ENCODE measurements around the gene CZIB.
"Not testable (repeated sequence)": the region's sequence is repeated elsewhere in the genome, so short reads cannot be mapped to it uniquely, and the experiment has no call there.

Gene CZIB

DNA sequence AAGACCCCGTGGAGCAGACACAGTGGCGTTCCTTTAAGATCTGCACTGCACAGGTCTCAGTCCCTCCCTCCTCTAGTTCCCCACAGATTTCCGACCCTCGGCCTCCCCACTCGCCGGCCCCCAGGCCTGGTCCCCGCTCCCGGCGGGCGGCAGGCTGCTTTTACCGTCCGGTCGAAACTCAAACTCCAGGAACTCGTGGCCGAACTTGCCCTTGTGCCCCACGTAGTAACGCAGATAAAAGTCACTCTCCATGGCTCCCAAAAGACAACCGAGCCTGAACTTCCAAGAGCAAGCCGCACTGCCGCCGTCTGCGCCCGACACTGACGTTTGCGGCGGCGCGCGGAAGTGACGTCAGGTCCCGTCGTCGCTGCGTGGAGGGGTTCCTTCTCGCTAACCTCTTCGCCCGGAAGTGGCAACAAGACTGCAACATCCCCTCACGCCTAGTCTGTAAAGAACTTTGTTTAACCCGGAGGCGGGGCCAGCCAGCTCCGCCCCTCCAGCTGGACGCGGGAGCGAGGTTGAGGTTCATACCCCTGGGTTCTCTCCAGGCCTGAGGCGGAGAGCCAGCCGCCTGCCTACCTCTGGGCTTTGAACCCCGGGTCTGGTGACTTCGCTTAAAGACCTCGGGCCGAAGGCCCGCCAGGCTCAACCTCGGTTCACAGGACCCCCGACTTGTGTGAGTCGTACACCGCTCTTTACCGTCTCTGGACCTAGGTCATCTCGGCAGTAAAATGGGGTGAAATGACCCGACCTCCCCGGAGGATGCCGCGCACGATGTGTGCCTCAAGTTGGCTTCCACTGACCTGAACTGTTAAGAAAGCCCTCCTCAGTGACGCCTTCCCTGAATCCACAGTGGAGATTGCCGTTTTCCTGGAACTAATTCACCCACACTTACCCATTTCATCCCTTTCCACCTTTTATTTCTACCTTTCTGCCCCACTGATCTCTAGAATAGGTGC, 18.0 kb upstream of the CZIB start, which contains the start of gene MAGOH:
MAGOH (minus strand) TSS at position 322 of the 959 bp plus-strand sequence; CDS start at position 252, 70 bp downstream.
- DNase-seq (ENCODE audit: low read depth) = peak; percentile 94

- no peak for DNase-seq (ENCODE audit: low read depth)
Observed at GRCh38 chr1:53237638-53238037, 17.2 kb upstream of the CZIB start.

DNA sequence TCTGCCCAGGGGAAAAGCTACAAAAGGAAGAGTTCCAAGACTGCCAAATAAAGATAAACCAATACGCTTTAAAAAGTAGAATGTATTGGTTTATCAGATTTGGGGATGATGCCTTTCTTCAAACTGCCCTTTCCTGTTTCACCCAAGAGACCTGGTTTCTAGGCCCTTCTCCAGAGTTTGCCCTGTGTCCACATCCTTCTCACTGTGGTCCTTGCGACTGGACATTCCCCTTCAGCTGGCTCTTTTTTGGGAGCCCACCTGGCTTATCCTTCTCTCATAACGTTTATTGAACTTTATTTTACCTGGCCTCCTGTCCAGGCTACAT, 490 bp upstream of the CZIB start:
- DNase-seq (ENCODE audit: low read depth) = no peak

- DNase-seq (ENCODE audit: low read depth) = no peak
Observed at GRCh38 chr1:53219711-53220110, 723 bp downstream of the CZIB start.

- DNase-seq (ENCODE audit: low read depth) = no peak
Observed at GRCh38 chr1:53218201-53218600, 2.2 kb downstream of the CZIB start.

- no peak for DNase-seq (ENCODE audit: low read depth)
Observed at GRCh38 chr1:53214376-53214940, 6.0 kb downstream of the CZIB start.

GRCh38 chr1:53210954-53211353, 9.5 kb downstream of the CZIB start:
- DNase-seq (ENCODE audit: low read depth) = no peak

DNA sequence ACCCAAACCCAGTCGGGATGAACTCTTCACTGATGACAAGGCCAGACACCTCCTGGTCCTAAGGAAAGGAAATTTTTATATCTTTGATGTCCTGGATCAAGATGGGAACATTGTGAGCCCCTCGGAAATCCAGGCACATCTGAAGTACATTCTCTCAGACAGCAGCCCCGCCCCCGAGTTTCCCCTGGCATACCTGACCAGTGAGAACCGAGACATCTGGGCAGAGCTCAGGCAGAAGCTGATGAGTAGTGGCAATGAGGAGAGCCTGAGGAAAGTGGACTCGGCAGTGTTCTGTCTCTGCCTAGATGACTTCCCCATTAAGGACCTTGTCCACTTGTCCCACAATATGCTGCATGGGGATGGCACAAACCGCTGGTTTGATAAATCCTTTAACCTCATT, 10.1 kb downstream of the CZIB start:
- DNase-seq (ENCODE audit: low read depth) = no peak

DNA sequence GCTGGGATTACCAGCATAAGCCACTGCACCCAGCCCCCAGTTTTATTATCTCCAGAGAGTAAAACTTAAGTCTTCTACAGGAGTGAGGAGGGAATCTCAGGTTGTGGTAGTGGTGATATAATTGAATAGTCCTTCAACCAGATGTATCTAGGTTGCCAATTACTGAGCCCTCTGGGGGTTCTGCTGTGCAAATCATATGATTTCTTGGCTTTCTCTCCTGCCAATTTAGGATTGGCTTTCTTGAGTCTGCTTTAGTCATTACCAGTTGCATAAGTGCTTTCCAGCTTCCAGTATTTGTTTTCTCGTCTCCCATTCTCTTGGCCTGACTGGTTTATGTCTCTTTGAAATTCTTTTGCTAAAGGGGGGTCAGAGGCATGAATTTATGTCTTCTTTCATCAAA, 12.7 kb downstream of the CZIB start:
- DNase-seq (ENCODE audit: low read depth) = peak; percentile 77

- peak; percentile 51 for DNase-seq (ENCODE audit: low read depth)
Observed at GRCh38 chr1:53206735-53207379, 13.6 kb downstream of the CZIB start.

DNA sequence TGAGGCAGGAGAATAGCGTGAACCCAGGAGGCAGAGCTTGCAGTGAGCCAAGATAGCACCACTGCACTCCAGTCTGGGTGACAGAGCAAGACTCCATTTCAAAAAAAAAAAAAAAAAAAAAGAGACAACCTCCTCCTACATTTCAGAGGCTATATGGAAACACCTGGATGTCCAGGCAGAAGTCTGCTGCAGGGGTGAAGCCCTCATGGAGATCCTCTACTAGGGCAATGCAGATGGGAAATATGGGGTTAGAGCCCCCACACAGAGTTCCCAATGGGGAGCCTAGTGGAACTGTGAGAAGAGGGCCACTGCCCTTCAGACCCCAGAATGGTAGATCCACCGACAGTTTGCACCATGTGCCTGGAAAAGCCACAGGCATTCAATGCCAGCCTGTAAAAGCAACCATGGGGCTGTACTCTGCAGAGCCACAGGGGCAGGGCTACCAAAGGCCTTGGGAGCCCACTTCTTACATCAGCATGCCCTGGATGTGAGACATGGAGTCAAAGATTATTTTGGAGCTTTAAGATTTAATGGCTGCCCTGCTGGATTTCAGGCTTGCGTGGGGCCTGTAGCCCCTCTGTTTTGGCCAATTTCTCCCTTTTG, 14.2 kb downstream of the CZIB start:
- not testable (repeated sequence) for DNase-seq (ENCODE audit: low read depth)

DNA sequence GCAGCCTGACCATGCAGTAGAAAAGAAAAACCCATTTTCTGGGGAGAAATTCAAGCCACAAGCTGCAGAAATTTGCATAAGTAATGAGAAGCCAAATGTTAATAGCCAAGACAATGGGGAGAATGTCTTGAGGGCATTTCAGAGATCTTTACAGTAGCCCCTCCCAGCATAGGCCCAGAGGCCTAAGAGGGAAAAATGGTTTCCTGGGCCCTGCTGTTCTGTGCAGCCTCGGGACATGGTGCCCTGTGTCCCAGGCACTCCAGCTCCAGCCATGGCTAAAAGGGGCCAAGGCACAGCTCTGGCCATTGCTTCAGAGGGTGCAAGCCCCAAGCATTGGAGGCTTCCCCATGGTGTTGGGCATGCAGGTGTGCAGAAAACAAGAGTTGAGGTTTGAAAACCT, 14.9 kb downstream of the CZIB start:
- DNase-seq (ENCODE audit: low read depth) = not testable (repeated sequence)

DNA sequence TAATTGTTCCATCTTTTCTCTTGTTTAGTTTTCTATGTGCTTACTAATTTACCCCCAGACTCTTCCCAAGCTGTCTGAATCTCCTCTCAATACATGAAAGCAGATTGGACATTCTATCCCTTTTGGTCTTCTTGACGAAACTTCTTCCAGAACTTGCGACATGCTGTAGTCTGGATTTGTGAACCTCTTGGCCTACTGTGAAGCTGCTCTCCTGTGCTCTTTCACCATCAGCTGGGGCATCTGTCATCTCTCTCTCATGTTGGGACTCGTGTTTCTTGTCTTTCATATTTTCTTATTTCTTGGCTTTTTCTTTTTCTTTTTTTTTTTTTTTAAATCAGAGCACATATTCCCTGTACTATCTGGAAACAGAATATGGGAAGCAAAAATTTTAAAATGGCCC, 17.0 kb downstream of the CZIB start:
- peak; percentile 66 for DNase-seq (ENCODE audit: low read depth)

- DNase-seq (ENCODE audit: low read depth) = peak; percentile 95
Observed at GRCh38 chr1:53198241-53198651, 22.2 kb downstream of the CZIB start.

DNA sequence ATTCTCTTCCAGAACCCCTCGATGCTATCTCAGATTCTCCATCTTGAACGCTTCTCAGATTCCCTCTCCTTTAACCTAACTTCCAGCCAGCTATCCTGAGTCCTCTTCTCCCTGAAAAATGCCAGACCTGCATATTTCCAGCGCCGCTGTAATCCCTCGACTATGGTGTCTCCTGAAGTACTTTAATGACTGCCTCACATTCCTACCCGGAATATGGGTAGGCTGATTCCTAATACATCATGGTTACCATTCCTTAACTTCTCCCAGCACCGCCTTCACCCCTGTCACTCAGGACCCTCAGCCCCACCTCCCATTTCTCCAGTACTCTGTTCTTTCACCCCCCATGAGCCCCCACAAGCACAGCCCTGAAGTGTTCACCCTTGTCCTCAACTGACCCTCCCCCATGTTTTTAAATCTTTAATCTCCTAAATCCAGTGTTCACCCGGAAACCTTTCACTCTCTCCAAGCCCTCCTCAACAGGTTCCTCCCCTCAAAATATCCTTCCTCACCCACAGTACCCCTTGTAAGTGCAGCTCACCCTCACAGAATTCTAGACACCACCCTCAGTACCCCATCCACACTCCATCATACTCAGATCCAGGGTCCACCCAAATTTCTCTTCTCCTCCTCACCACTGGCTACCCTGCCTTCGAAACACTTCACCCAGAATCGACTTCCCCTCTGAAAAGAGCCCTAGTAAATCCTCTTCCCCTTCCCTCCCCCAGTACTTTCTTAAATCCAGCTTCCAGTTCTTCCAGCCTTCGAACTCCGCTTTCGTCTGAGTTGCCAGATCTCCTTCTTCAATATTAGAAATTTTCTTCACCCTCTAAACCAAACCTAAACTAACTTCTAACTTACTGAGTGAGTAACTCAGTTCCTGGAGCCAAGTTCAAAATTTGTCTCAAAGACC, 22.9 kb downstream of the CZIB start:
- DNase-seq (ENCODE audit: low read depth) = peak; percentile 39

DNA sequence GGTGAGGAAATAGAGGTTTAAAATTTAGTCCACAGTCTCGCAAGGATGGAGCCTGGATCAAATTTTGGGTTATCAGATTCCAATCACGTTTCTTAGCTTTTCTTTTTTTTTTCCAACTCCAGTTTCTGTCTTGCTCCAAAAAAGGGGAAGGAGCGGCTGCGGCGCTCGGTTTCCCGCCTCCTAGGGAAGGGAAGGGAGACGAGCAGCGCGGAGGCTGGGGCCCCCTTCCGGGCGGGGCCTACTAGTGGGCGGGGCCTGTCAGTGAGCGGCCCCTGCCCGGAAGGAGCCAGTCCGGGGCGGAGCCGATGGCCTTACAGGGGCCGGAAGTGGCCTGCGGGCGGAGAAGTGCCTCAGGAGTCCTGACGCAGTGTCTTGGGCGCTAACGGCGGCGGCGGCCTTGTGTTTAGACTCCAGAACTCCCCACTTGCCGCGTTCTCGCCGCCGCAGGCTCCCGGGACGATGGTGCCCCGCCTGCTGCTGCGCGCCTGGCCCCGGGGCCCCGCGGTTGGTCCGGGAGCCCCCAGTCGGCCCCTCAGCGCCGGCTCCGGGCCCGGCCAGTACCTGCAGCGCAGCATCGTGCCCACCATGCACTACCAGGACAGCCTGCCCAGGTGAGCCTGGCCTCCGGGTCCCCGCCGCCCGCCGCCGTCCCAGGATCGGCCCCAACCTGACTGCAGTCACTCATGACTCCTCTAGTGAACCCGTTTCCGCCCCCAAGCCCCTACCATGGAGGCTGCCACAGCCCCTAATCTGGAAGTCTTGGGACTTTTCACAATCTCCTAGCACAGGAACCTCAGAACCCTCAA, 23.7 kb downstream of the CZIB start, which contains the start of gene CPT2:
CPT2 (plus strand) TSS at position 340 of the 806 bp plus-strand sequence; CDS start at position 460, 120 bp downstream.
- DNase-seq (ENCODE audit: low read depth) = peak; percentile 93

DNA sequence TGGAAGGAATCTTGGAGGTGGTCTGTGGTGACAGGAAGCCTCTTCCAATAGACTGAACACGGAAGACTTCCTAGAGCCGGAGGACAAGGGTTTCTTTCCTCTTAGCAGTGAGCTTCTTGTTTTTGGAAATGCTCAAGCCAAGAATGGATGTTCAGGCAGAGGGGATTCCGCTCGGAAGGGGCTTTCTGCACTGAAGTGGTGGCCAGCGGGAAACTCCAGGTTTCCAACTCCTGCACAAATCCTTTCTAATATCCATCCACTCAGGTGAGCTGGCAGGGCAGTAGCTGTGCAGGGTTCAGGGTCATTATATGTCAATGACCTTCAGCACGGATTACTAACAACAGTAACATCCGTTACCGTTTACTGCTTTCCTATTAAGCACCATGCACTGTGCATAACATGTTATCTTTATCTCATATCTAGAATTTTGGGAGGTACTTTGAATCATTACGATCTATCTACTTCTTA, 24.4 kb downstream of the CZIB start:
- DNase-seq (ENCODE audit: low read depth) = no peak

GRCh38 chr1:53195246-53196016, 25.0 kb downstream of the CZIB start:
- DNase-seq (ENCODE audit: low read depth) = no peak

DNA sequence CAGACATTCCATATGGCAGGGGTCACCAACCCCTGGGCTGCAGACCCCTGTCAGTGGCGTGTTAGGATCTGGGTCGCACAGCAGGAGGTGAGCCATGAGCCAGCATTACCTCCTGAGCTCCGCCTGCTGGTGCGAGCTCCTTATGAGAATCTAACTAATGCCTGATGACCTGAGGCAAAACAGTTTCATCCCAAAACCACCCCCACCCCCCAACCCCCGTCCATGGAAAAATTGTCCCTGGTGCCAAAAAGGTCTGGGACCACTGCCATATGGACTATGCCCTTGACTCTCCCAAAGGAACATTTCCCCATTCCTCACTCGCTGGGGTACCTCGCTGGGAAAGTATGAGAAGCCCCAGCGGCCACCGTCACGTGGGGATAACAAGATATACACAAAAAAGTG, 30.2 kb downstream of the CZIB start:
- DNase-seq (ENCODE audit: low read depth) = no peak

DNA sequence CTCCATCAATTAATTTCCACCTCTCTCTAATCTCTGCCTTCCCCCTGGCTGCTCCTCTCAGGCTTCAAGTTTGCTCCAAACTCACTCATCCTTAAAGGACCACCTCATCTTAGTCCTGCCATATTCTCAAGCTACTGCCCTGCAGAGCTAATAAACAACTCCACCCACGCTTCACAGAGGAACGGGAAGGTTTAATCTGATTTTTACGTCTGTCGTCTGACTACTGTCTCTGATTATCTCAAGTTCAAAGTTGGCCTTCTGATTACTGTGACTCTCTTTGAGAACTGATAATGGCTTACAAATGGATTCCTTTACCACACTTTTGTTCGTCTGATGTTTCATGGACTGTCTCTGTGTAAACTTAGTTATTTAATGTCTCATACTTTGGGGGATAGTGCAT, 31.4 kb downstream of the CZIB start:
- DNase-seq (ENCODE audit: low read depth) = no peak
